Endothelial cell of umbilical vein (primary cell): ENCODE measurements around the gene KCTD7. TPM values are rescaled to one million over a fixed set of nuclear protein-coding genes. Genes with fewer than 3 reads are reported as not detected.
"Not testable (repeated sequence)": the region's sequence is repeated elsewhere in the genome, so short reads cannot be mapped to it uniquely, and the experiment has no call there.

Experiments used
- BruUV-seq: library from RNA; stranded (reverse); fragments of 400-500 nt; replicated peaks from 2 replicates; lab custom pipeline; 2021; lab: Mats Ljungman, UMichigan
- CTCF ChIA-PET: fragments of 300-600, 350-600 bp; sonication (Branson Sonifier 250); formaldehyde crosslinking; loops from one replicate; lab custom pipeline; 2021; ENCODE audit warnings: antibody characterized with exemption, inconsistent platforms; lab: Charles Lee
- POLR2A ChIA-PET: fragments of 300-600, 350-600 bp; sonication (Branson Sonifier 250); formaldehyde crosslinking; loops from one replicate; lab custom pipeline; 2021; ENCODE audit warnings: antibody characterized with exemption, inconsistent platforms; lab: Charles Lee
- DNase-seq: peaks from one replicate; pipeline ENCODE4 v3.0.0-alpha.2; 2011; ENCODE audit warnings: low read depth, low spot score
- FAIRE-seq: peaks from 2 replicates; lab custom pipeline; 2011; peaks lifted over from hg19 to GRCh38; lab: Jason Lieb, UNC
- H2AFZ ChIP-seq: 2 replicates; pipeline ENCODE4 v1.6.0; 2012; ENCODE audit warnings: low read depth, low read length, control low read depth, inconsistent platforms
- H3K27ac ChIP-seq: 2 replicates; pipeline ENCODE4 v1.5.1; 2011; ENCODE audit warnings: low read depth, mild to moderate bottlenecking, control low read depth, low read length, moderate library complexity; ENCODE audit not compliant: insufficient read depth
- H3K27me3 ChIP-seq, 2 experiments: 2 replicates each; pipeline versions ENCODE4 v1.6.0 to v1.6.1; 2011; ENCODE audit warnings: low read length in 2 of 2, mixed read lengths in 1 of 2; ENCODE audit not compliant: control insufficient read depth in 2 of 2, insufficient read depth in 2 of 2
- H3K36me3 ChIP-seq, 2 experiments: 2 replicates in 1 of 2; 3 replicates in 1 of 2; pipeline ENCODE4 v1.5.1; 2011; ENCODE audit warnings: low read length in 2 of 2, mild to moderate bottlenecking in 1 of 2, moderate library complexity in 1 of 2; ENCODE audit not compliant: control insufficient read depth in 2 of 2, insufficient read depth in 2 of 2; ENCODE audit errors: extremely low read depth in 1 of 2
- H3K4me1 ChIP-seq: 3 replicates; pipeline ENCODE4 v1.5.1; 2011; ENCODE audit warnings: mild to moderate bottlenecking, low read length; ENCODE audit not compliant: control insufficient read depth, insufficient read depth; ENCODE audit errors: extremely low read depth
- H3K4me2 ChIP-seq: 2 replicates; pipeline ENCODE4 v1.6.1; 2011; ENCODE audit warnings: low read length, control low read depth, mixed read lengths; ENCODE audit not compliant: insufficient read depth
- H3K4me3 ChIP-seq, 3 experiments: fragments of 200-600 bp in 1 of 3; sonication (generic), shearing (Covaris generic) in 1 of 3; replicated peaks in 1 of 3; 2 replicates each; pipeline ENCODE4 v1.5.1; 2011 to 2016; ENCODE audit warnings: control low read depth in 3 of 3, low read length in 3 of 3, mild to moderate bottlenecking in 2 of 3, inconsistent platforms in 1 of 3, low read depth in 1 of 3, moderate library complexity in 1 of 3; ENCODE audit not compliant: insufficient read depth in 1 of 3
- H3K79me2 ChIP-seq: 2 replicates; pipeline ENCODE4 v1.6.0; 2012; ENCODE audit warnings: low read length, inconsistent platforms; ENCODE audit not compliant: control insufficient read depth, insufficient read depth
- H3K9ac ChIP-seq: replicated peaks from 2 replicates; pipeline ENCODE3; 2011; ENCODE audit warnings: low read length, control low read depth; ENCODE audit not compliant: insufficient read depth; ENCODE audit errors: extremely low read depth
- H3K9me1 ChIP-seq: replicated peaks from 3 replicates; pipeline ENCODE4 v1.6.0; 2011; ENCODE audit warnings: mild to moderate bottlenecking, low read length; ENCODE audit not compliant: control insufficient read depth, insufficient read depth; ENCODE audit errors: extremely low read depth
- H3K9me3 ChIP-seq: replicated peaks from 2 replicates; pipeline ENCODE4 v1.5.1; 2012; ENCODE audit warnings: low read length, inconsistent platforms; ENCODE audit not compliant: control insufficient read depth, insufficient read depth
- H4K20me1 ChIP-seq: replicated peaks from 2 replicates; pipeline ENCODE3; 2011; ENCODE audit warnings: mild to moderate bottlenecking, low read length; ENCODE audit not compliant: control insufficient read depth, insufficient read depth; ENCODE audit errors: extremely low read depth
- POLR2A ChIP-seq: IDR thresholded peaks from 2 replicates; pipeline ENCODE4 v1.6.1; 2012; ENCODE audit warnings: low read depth, mild to moderate bottlenecking, control low read depth, low read length
- dilution Hi-C: fragments of 300-500 bp; cut with MboI; formaldehyde crosslinking; loops from one replicate; pipeline ENCODE4 v1.15.0; 2019; ENCODE audit warnings: low sequenced_read_pairs; ENCODE audit not compliant: extremely low pct_ligation_motif_present
- intact Hi-C: fragments of 100-400 bp; cut with micrococcal nuclease; formaldehyde crosslinking; loops from one replicate; pipeline ENCODE4 v1.10.0; 2022
- polyA plus RNA-seq, 4 experiments: library from polyadenylated mRNA; depleted of rRNA in 3 of 4; stranded (reverse) in 3 of 4; unstranded in 1 of 4; fragments of >200 nt; gene quantifications; 2 replicates each; pipeline versions ENCODE4 v1.2.1 to v1.2.3, GENCODE V29; 2011 to 2012; ENCODE audit warnings: missing spikeins in 1 of 4
- total RNA-seq: library from RNA; stranded (reverse); gene quantifications from 2 replicates; pipeline ENCODE4 v1.2.3, GENCODE V29; 2021
- TF ChIP-seq, protein P1 (sequence below), 2 donors: IDR thresholded peaks; 1 replicate in 1 of 2; 2 replicates in 1 of 2; pipeline ENCODE4 v1.5.1; 2011; ENCODE audit warnings: low read length in 2 of 2, mild to moderate bottlenecking in 2 of 2, moderate library complexity in 2 of 2, control low read depth in 1 of 2, inconsistent platforms in 1 of 2, low read depth in 1 of 2; ENCODE audit not compliant: insufficient read depth in 1 of 2; ENCODE audit errors: extremely low read depth in 1 of 2

The KCTD7 gene
- total and polyA plus RNA-seq, 2 donors (not counting 3 experiments of a cell fraction or from before 2014, with no cell fraction given) = 8.7 to 14.1 TPM

DNA sequence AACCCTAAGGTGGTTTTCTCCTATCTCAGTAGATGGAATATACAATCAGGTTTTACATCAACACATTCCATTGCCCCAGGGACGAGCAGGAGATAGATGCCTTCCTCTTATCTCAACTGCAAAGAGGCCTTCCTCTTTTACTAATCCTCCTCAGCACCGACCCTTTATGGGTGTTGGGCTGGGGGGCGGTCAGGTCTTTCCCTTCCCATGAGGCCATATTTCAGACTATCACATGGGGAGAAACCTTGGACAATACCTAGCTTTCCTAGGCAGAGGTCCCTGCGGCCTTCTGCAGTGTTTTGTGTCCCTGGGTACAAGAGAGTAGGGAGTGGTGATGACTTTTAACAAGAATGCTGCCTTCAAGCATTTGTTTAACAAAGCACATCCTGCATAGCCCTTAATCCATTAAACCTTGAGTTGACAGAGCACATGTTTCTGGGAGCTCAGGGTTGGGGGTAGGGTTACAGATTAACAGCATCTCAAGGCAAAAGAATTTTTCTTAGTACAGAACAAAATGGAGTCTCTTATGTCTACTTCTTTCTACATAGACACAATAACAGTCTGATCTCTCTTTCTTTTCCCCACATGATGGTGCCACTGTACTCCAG lies 9.2 kb upstream of the KCTD7 start:
- H3K36me3 ChIP-seq, H3K4me1 ChIP-seq, H3K79me2 ChIP-seq, H3K27ac ChIP-seq, H4K20me1 ChIP-seq, POLR2A ChIA-PET, H3K9ac ChIP-seq, H3K9me3 ChIP-seq, FAIRE-seq, DNase-seq, dilution Hi-C loops, H2AFZ ChIP-seq, H3K27me3 ChIP-seq, H3K4me3 ChIP-seq, CTCF ChIA-PET, H3K9me1 ChIP-seq, intact Hi-C loops, BruUV-seq, H3K4me2 ChIP-seq: not testable (repeated sequence)

DNA sequence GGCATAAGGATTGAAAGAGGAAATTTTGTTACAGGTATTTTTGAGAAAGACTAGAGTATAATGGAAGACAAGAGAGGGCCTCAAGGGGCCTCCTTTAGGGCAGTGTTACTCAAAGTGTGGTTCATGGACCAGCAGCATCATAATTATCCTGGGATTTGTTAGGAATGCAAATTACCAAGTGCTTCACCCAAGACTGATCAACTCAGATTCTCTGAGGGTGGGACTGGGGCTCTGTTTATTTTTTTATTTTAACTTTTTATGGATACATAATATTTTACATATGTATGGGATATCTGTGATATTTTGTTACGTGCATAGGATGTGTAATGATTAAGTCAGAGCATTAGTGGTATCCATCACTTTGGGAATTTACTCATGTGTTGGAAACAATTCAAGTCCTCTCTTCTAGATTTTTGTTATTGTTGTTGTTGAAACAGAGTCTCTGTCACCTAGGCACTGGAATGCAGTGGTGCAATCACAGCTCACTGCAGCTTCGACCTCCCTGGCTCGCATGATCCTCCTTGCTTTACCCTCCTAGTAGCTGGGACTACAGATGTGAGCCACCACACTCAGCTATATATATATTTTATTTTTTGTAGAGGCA lies 2.2 kb upstream of the KCTD7 start:
- POLR2A ChIA-PET = no interaction called here

More for the DNA sequence above, 2.2 kb upstream of the KCTD7 start:
- TF ChIP-seq, protein P1, sequence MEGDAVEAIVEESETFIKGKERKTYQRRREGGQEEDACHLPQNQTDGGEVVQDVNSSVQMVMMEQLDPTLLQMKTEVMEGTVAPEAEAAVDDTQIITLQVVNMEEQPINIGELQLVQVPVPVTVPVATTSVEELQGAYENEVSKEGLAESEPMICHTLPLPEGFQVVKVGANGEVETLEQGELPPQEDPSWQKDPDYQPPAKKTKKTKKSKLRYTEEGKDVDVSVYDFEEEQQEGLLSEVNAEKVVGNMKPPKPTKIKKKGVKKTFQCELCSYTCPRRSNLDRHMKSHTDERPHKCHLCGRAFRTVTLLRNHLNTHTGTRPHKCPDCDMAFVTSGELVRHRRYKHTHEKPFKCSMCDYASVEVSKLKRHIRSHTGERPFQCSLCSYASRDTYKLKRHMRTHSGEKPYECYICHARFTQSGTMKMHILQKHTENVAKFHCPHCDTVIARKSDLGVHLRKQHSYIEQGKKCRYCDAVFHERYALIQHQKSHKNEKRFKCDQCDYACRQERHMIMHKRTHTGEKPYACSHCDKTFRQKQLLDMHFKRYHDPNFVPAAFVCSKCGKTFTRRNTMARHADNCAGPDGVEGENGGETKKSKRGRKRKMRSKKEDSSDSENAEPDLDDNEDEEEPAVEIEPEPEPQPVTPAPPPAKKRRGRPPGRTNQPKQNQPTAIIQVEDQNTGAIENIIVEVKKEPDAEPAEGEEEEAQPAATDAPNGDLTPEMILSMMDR (IDR thresholded peaks at IDR 0.05; ENCODE audit: extremely low read depth in 1 of 2, insufficient read depth in 1 of 2, low read depth in 1 of 2, low read length in 2 of 2) = no peak
- no peak for TF ChIP-seq POLR2A
- H3K9me3 ChIP-seq = no peaks in the 10 kb centered on the region
- CTCF ChIA-PET = no interaction called here
- H3K79me2 ChIP-seq = peaks cover 5% of the 10 kb centered on the region
- no peaks in the 10 kb centered on the region for H3K36me3 ChIP-seq
- no peak for FAIRE-seq
- H2AFZ ChIP-seq = no peak overlapping the region
- H4K20me1 ChIP-seq = no peaks in the 10 kb centered on the region
- no peaks in the 10 kb centered on the region for H3K9me1 ChIP-seq
- H3K4me2 ChIP-seq = no peak overlapping the region
- H3K27ac ChIP-seq = no peak overlapping the region
- DNase-seq = no peak
- H3K9ac ChIP-seq = no peak overlapping the region
- peaks cover 5% of the 10 kb centered on the region for H3K4me1 ChIP-seq
- intact Hi-C loops = no loop called here
- dilution Hi-C loops = no loop called here
- BruUV-seq = no TSS peak
- no peak overlapping the region for H3K4me3 ChIP-seq
- H3K27me3 ChIP-seq = no peaks in the 10 kb centered on the region
